ENCODE results near the gene BANF2. TPM values are rescaled to one million over a fixed set of nuclear protein-coding genes. Genes with fewer than 3 reads are reported as not detected.

BANF2 gene
- total and polyA plus RNA-seq, 2 of the 13 experiments (the other 11 are each of a cell fraction or from before 2014, with no cell fraction given): 0.35 TPM; not detected in 1

- peak; percentile 82 for TF ChIP-seq ZNF704 (CRISPR knock-in tag; IDR thresholded peaks at IDR 0.05; ENCODE audit: borderline replicate concordance)
- no peak for TF ChIP-seq JARID2 (CRISPR knock-in tag; IDR thresholded peaks at IDR 0.05; ENCODE audit: insufficient replicate concordance)
- TF ChIP-seq ZNF414 (CRISPR knock-in tag; IDR thresholded peaks at IDR 0.05): peak; percentile 55; the same call in 1 of the 2 replicates
- peak; percentile 64 for TF ChIP-seq TEAD3 (CRISPR knock-in tag; optimal IDR thresholded peaks at IDR 0.05; ENCODE audit: borderline replicate concordance)
- no peak for TF ChIP-seq ZBTB37 (CRISPR knock-in tag; IDR thresholded peaks at IDR 0.05)
- TF ChIP-seq CERS6 (CRISPR knock-in tag; IDR thresholded peaks at IDR 0.05): no peak
- no peak for TF ChIP-seq ZNF513 (CRISPR knock-in tag; conservative IDR thresholded peaks at IDR 0.05)
- no peak for TF ChIP-seq ZNF251 (CRISPR knock-in tag; IDR thresholded peaks at IDR 0.05)
- TF ChIP-seq HNRNPL (IDR thresholded peaks at IDR 0.05; ENCODE audit: low read depth, low read length): peak; percentile 76
- no peak for TF ChIP-seq ZIK1 (CRISPR knock-in tag; IDR thresholded peaks at IDR 0.05; ENCODE audit: borderline replicate concordance, low read depth)
- TF ChIP-seq ZNF609 (CRISPR knock-in tag; IDR thresholded peaks at IDR 0.05; ENCODE audit: borderline replicate concordance): peak; percentile 57; the same call in 1 of the 2 replicates
- TF ChIP-seq MYNN (CRISPR knock-in tag; IDR thresholded peaks at IDR 0.05; ENCODE audit: low read depth): peak; percentile 33; the same call in 1 of the 2 replicates
- no peak; the same call in 1 of the 2 replicates for TF ChIP-seq ZNF556 (CRISPR knock-in tag; IDR thresholded peaks at IDR 0.05; ENCODE audit: borderline replicate concordance)
- no peak for TF ChIP-seq ARNT (IDR thresholded peaks at IDR 0.05)
- TF ChIP-seq ZNF205 (CRISPR knock-in tag; IDR thresholded peaks at IDR 0.05): peak; percentile 74
- 0 out of 2 replicates have a peak, but pooled peaks have one; percentile 40 for TF ChIP-seq ZBTB8A (CRISPR knock-in tag; IDR thresholded peaks at IDR 0.05; ENCODE audit: borderline replicate concordance, low read depth)
- TF ChIP-seq MEF2D (CRISPR knock-in tag; IDR thresholded peaks at IDR 0.05): peak; percentile 55; the same call in 1 of the 2 replicates
Measured at GRCh38 chr20:17710379-17711266, 10.9 kb downstream of the BANF2 start (continued).

Data from HepG2 (cell line).